Urinary bladder (tissue), 4 donors: ENCODE results near the gene HP. TPM values are rescaled to one million over a fixed set of nuclear protein-coding genes. Genes with fewer than 3 reads are reported as not detected.

ENCODE experiments used
- DNase-seq: peaks from one replicate; pipeline ENCODE4 v3.0.0-alpha.2; 2015; ENCODE audit errors: extremely low spot score
- H3K27ac ChIP-seq: one replicate; pipeline ENCODE4 v1.5.1; 2013; ENCODE audit warnings: low read depth, mild to moderate bottlenecking, moderate library complexity
- H3K36me3 ChIP-seq: one replicate; pipeline ENCODE4 v1.6.1; 2013; ENCODE audit warnings: mild to moderate bottlenecking, moderate library complexity; ENCODE audit not compliant: insufficient read depth
- H3K4me1 ChIP-seq: one replicate; pipeline ENCODE4 v1.6.1; 2013; ENCODE audit warnings: mild to moderate bottlenecking, moderate library complexity; ENCODE audit not compliant: insufficient read depth
- H3K4me3 ChIP-seq: one replicate; pipeline ENCODE4 v1.5.1; 2013; ENCODE audit warnings: low read depth, low read length
- WGBS: extraction: QIAGEN DNeasy Blood & Tissue Kit; methylation state at CpG from one replicate; pipeline ENCODE4 v1.1.7; 2013; 5-methylcytosine and 5-hydroxymethylcytosine counted together
- polyA plus RNA-seq: library from polyadenylated mRNA; stranded (reverse); fragments of 200-250 nt; gene quantifications from one replicate; pipeline ENCODE4 v1.2.3, GENCODE V29; 2013
- total RNA-seq: library from RNA; depleted of rRNA; stranded (reverse); fragments of >200 nt; gene quantifications from one replicate; pipeline ENCODE4 v1.2.3, GENCODE V29; 2014
- donor health status: healthy with polysubstance abuse.
- donor health status: healthy.

Gene HP
- total and polyA plus RNA-seq, 2 donors, result 0.95 to 40.2 TPM

DNA sequence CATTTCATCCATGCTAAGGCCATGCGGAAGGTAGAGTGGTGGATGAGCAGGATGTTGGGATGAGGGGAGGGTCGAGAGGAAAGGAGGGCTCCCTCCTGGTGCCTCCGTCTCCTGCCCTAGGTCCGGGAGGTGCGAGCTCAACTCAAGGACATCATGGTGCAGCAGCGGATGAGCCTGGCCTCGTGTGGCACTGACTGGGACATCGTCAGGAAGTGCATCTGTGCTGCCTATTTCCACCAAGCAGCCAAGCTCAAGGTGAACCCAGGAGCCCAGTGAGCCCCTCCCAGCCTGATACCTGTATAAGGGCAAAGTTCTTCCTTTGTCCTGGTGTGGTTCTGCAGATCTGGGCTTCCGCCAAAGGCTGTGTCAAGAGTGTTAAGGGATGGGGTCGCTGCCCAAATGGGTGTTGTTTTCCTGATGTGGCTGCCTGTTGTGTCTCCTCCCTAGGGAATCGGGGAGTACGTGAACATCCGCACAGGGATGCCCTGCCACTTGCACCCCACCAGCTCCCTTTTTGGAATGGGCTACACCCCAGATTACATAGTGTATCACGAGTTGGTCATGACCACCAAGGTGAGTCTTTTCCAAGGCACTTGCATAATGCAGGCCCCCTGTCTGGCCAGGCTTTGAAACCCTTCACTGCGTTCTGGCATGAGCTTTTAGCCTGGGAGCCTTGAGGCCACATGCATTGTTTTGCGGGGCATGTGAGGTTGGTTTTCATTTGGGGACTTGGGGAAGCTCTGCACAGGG, 54.2 kb downstream of the HP start:
- Histone ChIP-seq H3K4me1 (no peaks in the 10 kb centered on the region), H3K27ac (no peak overlapping the region), H3K36me3 (peaks cover 28% of the 10 kb centered on the region), H3K4me3 (no peak overlapping the region)
- 87% methylated on average over 16 of the region's 16 CpGs for WGBS
- DNase-seq, result no peak

GRCh38 chr16:72109300-72109699, 55.0 kb downstream of the HP start:
- H3K4me1 ChIP-seq, result no peaks in the 10 kb centered on the region
- no peak overlapping the region for H3K27ac ChIP-seq
- 97% methylated on average over 12 of the region's 12 CpGs for WGBS
- H3K4me3 ChIP-seq, result no peak overlapping the region
- no peak for DNase-seq
- peaks cover 23% of the 10 kb centered on the region for H3K36me3 ChIP-seq

- WGBS, result 90% methylated on average over 12 of the region's 12 CpGs
- no peak for DNase-seq
- Histone ChIP-seq H3K4me1 (no peaks in the 10 kb centered on the region), H3K4me3 (no peak overlapping the region), H3K27ac (no peak overlapping the region), H3K36me3 (peaks cover 22% of the 10 kb centered on the region)
Observed at GRCh38 chr16:72109966-72110530, 55.7 kb downstream of the HP start.

Other genes starting within 250 kb of the HP start
- gene AP1G1, start 245.7 kb upstream of the HP start, total RNA-seq, result 100 TPM
- gene AP1G1, start 245.7 kb upstream of the HP start, polyA plus RNA-seq, result 21.8 TPM
- gene ATXN1L, start 208.5 kb upstream of the HP start, total RNA-seq, result 17.9 TPM
- gene ATXN1L, start 208.5 kb upstream of the HP start, polyA plus RNA-seq, result 18.0 TPM
- gene ZNF821, start 170.3 kb upstream of the HP start, total RNA-seq, result 5.8 TPM
- gene ZNF821, start 170.3 kb upstream of the HP start, polyA plus RNA-seq, result 4.9 TPM
- 183 TPM for gene IST1, start 159.0 kb upstream of the HP start, total RNA-seq
- gene IST1, start 159.0 kb upstream of the HP start, polyA plus RNA-seq, result 137 TPM
- gene PKD1L3, start 54.1 kb upstream of the HP start, total RNA-seq, result 0.11 TPM
- 0.03 TPM for gene PKD1L3, start 54.1 kb upstream of the HP start, polyA plus RNA-seq
- gene DHODH, start 45.8 kb upstream of the HP start, total RNA-seq, result 3.9 TPM
- 7.1 TPM for gene DHODH, start 45.8 kb upstream of the HP start, polyA plus RNA-seq
- not detected for gene HPR, start 8.7 kb downstream of the HP start, total RNA-seq
- gene HPR, start 8.7 kb downstream of the HP start, polyA plus RNA-seq, result 0.60 TPM
- gene TXNL4B, start 39.1 kb downstream of the HP start, total RNA-seq, result 16.2 TPM
- 7.7 TPM for gene TXNL4B, start 39.1 kb downstream of the HP start, polyA plus RNA-seq
- gene DHX38, start 39.3 kb downstream of the HP start, total RNA-seq, result 38.6 TPM
- 44.1 TPM for gene DHX38, start 39.3 kb downstream of the HP start, polyA plus RNA-seq
- 1.4 TPM for gene PMFBP1, start 117.7 kb downstream of the HP start, total RNA-seq
- 0.84 TPM for gene PMFBP1, start 117.7 kb downstream of the HP start, polyA plus RNA-seq